ENCODE measurements around the gene DLGAP1.

Gene DLGAP1

DNA sequence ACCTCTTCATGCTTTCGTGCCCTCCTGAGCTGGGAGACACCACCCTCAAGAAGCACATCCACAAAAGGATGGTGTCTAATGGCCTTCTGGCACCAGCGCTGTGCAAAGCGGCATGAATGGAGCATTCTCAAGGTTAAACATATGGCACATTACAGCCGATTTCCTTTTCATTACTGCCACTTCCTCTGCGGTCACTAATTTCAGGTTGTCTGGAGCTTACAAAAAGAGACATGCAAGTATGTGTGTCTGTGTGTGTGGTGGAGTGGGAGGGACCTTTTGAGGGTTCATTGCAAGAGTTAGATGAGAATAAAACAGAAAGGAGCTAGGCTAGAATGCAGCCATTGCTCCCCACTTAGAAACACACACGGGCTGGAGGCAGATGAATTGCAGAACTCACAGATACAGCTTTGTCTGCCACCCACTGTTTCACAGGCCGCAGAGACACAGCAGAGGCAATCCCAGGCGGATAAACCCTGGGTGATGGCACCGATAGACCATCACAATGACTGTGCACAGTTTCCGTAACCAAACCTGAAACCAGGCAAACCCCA is 929.2 kb downstream of the DLGAP1 start:
- in situ Hi-C loops (cut with MboI; ENCODE audit: low sequenced_read_pairs, unreplicated experiment) = no loop called here
- DNase-seq (ENCODE audit: low spot score) = peak; percentile 57
- TF ChIP-seq, protein P1, sequence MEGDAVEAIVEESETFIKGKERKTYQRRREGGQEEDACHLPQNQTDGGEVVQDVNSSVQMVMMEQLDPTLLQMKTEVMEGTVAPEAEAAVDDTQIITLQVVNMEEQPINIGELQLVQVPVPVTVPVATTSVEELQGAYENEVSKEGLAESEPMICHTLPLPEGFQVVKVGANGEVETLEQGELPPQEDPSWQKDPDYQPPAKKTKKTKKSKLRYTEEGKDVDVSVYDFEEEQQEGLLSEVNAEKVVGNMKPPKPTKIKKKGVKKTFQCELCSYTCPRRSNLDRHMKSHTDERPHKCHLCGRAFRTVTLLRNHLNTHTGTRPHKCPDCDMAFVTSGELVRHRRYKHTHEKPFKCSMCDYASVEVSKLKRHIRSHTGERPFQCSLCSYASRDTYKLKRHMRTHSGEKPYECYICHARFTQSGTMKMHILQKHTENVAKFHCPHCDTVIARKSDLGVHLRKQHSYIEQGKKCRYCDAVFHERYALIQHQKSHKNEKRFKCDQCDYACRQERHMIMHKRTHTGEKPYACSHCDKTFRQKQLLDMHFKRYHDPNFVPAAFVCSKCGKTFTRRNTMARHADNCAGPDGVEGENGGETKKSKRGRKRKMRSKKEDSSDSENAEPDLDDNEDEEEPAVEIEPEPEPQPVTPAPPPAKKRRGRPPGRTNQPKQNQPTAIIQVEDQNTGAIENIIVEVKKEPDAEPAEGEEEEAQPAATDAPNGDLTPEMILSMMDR (IDR thresholded peaks at IDR 0.05; ENCODE audit: borderline replicate concordance, control extremely low read depth, extremely low read depth, insufficient read depth, missing control alignments) = no peak

DNA sequence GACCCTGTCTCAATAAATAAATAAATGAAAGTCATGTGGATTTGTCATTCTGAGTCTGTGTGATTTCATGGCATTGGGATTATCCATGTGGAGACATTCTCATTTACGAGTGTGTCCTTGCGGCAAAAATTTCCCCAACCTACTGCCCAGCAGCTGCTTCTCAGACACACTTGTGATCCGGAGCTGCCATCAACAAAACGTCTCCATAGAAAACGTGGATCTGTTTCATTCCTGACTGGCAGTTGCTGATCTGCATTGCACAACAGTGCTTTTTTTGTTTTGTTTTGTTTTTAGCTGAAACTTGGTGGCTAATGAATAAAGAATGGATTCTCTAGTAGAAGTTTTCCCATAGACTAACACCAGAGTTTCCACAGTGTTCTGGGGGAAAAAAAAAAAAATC is 930.4 kb downstream of the DLGAP1 start:
- TF ChIP-seq, protein P1 (IDR thresholded peaks at IDR 0.05; ENCODE audit: borderline replicate concordance, control extremely low read depth, extremely low read depth, insufficient read depth, missing control alignments) = no peak
- in situ Hi-C loops (cut with MboI; ENCODE audit: low sequenced_read_pairs, unreplicated experiment) = no loop called here
- no peak for DNase-seq (ENCODE audit: low spot score)

DNA sequence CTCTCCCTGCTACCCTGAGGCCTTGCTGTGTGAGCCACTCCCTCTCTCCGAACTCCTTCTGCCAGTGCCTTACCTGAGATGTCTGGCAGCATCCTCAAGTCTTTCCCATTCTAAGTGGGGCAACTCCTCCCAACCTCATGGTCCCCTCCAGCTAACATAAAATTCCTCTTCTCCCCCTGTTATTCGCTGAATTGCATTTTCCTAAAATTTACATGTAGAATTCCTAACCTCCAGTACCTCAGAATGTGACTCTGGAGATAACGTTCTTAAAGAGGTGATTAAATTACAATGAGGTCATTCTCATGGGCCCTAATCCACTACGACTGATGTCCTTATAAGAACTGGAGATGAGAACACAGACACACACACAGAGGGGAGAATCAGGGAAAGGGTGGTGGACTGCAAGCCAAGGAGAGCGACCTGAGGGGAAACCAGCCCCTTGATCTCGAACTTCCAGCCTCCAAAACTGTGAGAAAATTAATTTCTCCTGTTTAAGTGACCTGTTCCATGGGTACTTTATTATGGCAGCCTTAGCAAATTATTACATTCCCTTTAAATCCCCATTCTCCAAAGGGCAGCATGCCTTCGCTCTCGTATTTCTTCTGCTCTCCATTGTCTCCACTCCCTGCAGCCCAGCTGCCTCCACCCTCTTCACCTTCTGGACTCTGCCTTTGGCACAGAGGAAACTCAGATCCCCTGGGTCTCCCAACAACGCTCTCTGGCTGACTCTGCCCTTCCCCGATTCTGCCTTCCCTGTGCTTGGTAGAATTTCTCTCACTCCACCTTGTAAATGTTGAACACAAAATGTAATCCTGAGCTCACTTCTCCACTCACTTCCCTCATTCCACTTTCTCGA is 934.6 kb downstream of the DLGAP1 start:
- no peak for DNase-seq (ENCODE audit: low spot score)
- in situ Hi-C loops (cut with MboI; ENCODE audit: low sequenced_read_pairs, unreplicated experiment) = no loop called here
- TF ChIP-seq, protein P1 (IDR thresholded peaks at IDR 0.05; ENCODE audit: borderline replicate concordance, control extremely low read depth, extremely low read depth, insufficient read depth, missing control alignments) = no peak

DNA sequence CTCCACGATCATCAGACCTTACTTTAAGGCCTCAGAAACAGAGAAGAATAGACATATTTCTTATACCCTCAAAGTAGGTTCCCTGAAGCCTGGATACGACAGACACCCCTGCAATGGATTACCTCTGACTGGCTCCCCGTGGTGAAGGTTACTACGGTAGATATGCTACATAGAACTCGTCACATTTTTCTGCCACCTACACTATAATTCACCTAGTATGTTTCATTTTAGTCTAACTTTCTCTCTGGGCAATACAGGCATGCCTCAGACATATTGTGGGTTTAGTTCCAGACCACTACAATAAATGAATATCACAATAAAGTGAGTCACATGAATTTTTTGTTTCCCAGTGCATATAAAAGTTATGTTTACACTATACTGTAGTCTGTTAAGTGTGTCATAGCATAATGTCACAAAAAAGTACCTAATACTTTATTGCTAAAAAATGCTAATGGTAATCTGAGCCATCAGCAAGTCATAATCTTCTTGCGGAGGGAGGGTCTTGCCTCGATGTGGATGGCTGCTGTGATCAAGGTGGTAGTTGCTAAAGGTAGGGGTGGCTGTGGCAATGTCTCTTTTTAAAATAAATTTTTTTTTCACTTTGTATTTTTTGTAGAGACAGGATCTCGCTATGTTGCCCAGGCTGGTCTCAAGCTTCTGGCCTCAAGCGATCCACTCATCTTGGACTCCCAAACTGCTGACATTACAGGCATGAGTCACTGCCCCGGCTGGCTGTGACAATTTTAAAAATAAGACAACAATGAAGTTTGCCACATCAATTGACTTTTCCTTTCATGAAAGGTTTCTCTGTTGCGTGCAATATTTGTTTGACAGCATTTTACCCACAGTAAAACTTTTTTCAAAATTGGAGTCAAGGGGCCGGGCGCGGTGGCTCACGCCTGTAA is 940.5 kb downstream of the DLGAP1 start:
- DNase-seq (ENCODE audit: low spot score) = no peak
- in situ Hi-C loops (cut with MboI; ENCODE audit: low sequenced_read_pairs, unreplicated experiment) = no loop called here
- TF ChIP-seq, protein P1 (IDR thresholded peaks at IDR 0.05; ENCODE audit: borderline replicate concordance, control extremely low read depth, extremely low read depth, insufficient read depth, missing control alignments) = no peak

DNA sequence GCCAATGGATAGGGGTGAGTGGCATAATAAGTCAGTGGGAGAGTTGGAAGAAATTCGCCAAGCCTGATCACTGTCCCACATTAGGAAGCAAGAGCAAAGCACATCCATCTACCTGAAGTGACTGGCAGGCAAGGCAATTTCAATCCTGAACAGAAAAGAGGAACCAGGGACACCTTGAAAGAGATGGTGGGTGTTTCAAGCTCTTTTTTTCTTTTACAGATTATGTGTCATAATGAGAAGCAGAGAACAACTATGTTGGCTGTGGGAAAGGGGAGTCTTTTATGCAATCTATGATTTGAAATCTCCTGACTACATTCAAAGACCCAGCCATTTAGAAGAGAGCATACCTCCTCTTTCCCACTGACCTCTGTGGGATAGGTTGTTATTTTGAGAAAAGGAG is 941.6 kb downstream of the DLGAP1 start:
- TF ChIP-seq, protein P1 (IDR thresholded peaks at IDR 0.05; ENCODE audit: borderline replicate concordance, control extremely low read depth, extremely low read depth, insufficient read depth, missing control alignments) = no peak
- peak; percentile 60 for DNase-seq (ENCODE audit: low spot score)
- in situ Hi-C loops (cut with MboI; ENCODE audit: low sequenced_read_pairs, unreplicated experiment) = no loop called here

DNA sequence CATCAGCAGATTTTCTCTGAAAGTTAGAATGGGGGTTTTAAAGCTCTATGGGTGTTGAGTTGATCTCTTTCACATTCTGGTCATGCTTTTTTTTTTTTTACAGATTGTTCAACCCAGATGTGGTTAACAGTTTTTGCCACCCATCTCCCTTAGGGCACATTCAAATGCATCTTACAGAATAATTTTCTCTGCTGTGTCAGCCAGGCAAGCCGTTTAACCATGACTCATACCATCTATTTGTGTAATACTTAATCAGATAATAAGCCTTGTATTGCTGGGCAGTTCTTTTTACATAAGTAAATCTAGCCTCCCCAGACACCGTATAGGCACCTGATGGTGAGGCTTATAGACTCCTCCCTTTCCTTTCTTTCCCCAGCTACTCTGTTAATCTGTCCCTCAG is 943.1 kb downstream of the DLGAP1 start:
- no peak for DNase-seq (ENCODE audit: low spot score)
- in situ Hi-C loops (cut with MboI; ENCODE audit: low sequenced_read_pairs, unreplicated experiment) = no loop called here

More for the DNA sequence above, 943.1 kb downstream of the DLGAP1 start:
- TF ChIP-seq, protein P1 (IDR thresholded peaks at IDR 0.05; ENCODE audit: borderline replicate concordance, control extremely low read depth, extremely low read depth, insufficient read depth, missing control alignments) = no peak
